Raji (cell line): ENCODE measurements around the gene ZDHHC22.

Experiments
- POLR2A ChIP-seq: IDR thresholded peaks from 2 replicates; pipeline ENCODE4 v1.6.1; 2011; ENCODE audit warnings: low read depth, low read length, control low read depth; ENCODE audit not compliant: insufficient read depth

ZDHHC22 gene

GRCh38 chr14:77170045-77170444, 28.5 kb upstream of the ZDHHC22 start:
- TF ChIP-seq POLR2A, result no peak

- no peak for TF ChIP-seq POLR2A
Measured at GRCh38 chr14:77161011-77161410, 19.4 kb upstream of the ZDHHC22 start.

- TF ChIP-seq POLR2A, result no peak
Measured at GRCh38 chr14:77158882-77159255, 17.3 kb upstream of the ZDHHC22 start.

- TF ChIP-seq POLR2A, result no peak
Measured at GRCh38 chr14:77158175-77158881, 16.7 kb upstream of the ZDHHC22 start.

- TF ChIP-seq POLR2A, result no peak
Measured at GRCh38 chr14:77157740-77158139, 16.1 kb upstream of the ZDHHC22 start.

GRCh38 chr14:77155083-77155482, 13.5 kb upstream of the ZDHHC22 start:
- TF ChIP-seq POLR2A, result no peak

GRCh38 chr14:77154421-77154820, 12.8 kb upstream of the ZDHHC22 start:
- TF ChIP-seq POLR2A, result no peak

- TF ChIP-seq POLR2A, result no peak
Measured at GRCh38 chr14:77153802-77154201, 12.2 kb upstream of the ZDHHC22 start.

GRCh38 chr14:77151918-77152588, 10.5 kb upstream of the ZDHHC22 start:
- TF ChIP-seq POLR2A, result no peak

GRCh38 chr14:77151245-77151644, 9.7 kb upstream of the ZDHHC22 start:
- TF ChIP-seq POLR2A, result no peak

- no peak for TF ChIP-seq POLR2A
Measured at GRCh38 chr14:77148510-77149231, 7.1 kb upstream of the ZDHHC22 start.

- TF ChIP-seq POLR2A, result no peak
Measured at GRCh38 chr14:77145975-77146740, 4.6 kb upstream of the ZDHHC22 start.

- no peak for TF ChIP-seq POLR2A
Measured at GRCh38 chr14:77144412-77145115, 3.0 kb upstream of the ZDHHC22 start.

GRCh38 chr14:77143071-77143470, 1.5 kb upstream of the ZDHHC22 start:
- TF ChIP-seq POLR2A, result no peak
